Astrocyte of the cerebellum (primary cell): ENCODE results near the gene PLPPR3.

Source experiments
- DNase-seq: peaks from one replicate; pipeline ENCODE4 v3.0.0-alpha.2; 2011; ENCODE audit warnings: low read depth
- H3K4me3 ChIP-seq: 2 replicates; pipeline ENCODE4 v1.5.1; 2011; ENCODE audit warnings: mild to moderate bottlenecking, low read depth, low read length, moderate library complexity
- in situ Hi-C: cut with HindIII; loops from 2 replicates; pipeline ENCODE4 v1.10.0; 2017; ENCODE audit warnings: low sequenced_read_pairs
- TF ChIP-seq, protein P1 (sequence below): IDR thresholded peaks from 2 replicates; pipeline ENCODE4 v1.5.1; 2012; ENCODE audit warnings: low read length, low read depth, moderate library complexity, mild to moderate bottlenecking; ENCODE audit errors: missing control alignments

PLPPR3 gene

DNA sequence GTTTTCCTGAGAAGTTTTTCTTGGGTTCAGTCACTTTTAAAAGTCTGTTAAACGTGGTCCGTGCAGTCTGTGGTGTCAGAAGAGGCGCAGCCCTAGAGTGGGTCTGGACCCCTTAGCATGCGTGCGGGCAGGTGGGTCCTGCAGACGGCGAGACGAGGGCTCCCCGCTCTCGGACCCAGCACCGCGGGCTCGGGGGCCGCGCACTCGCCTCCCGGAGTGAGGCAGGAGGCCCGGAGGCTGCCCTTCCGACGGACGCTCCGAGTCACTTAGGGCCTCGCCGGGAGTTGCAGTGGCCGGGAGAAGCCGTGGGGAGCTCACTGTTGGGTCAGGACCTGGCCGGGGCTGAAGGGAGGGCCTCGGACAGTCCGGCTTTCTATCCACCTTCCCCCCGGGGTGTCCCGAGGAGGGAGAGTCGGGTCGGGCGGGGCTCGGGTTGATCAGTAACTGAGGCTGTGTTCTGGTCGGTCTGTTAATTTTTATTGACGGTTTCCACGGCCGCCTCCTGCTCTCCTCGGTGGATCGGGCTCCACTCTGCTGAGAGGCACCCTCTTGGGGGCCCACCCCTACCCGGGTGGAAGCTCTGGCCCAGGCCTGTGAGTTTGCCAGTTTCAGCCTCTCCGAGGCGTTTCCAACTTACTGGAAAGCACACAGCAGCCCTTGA is 23.2 kb downstream of the PLPPR3 start:
- TF ChIP-seq, protein P1, sequence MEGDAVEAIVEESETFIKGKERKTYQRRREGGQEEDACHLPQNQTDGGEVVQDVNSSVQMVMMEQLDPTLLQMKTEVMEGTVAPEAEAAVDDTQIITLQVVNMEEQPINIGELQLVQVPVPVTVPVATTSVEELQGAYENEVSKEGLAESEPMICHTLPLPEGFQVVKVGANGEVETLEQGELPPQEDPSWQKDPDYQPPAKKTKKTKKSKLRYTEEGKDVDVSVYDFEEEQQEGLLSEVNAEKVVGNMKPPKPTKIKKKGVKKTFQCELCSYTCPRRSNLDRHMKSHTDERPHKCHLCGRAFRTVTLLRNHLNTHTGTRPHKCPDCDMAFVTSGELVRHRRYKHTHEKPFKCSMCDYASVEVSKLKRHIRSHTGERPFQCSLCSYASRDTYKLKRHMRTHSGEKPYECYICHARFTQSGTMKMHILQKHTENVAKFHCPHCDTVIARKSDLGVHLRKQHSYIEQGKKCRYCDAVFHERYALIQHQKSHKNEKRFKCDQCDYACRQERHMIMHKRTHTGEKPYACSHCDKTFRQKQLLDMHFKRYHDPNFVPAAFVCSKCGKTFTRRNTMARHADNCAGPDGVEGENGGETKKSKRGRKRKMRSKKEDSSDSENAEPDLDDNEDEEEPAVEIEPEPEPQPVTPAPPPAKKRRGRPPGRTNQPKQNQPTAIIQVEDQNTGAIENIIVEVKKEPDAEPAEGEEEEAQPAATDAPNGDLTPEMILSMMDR: no peak
- H3K4me3 ChIP-seq: peak overlapping the region; percentile 73
- DNase-seq: no peak
- in situ Hi-C loops: no loop called here

DNA sequence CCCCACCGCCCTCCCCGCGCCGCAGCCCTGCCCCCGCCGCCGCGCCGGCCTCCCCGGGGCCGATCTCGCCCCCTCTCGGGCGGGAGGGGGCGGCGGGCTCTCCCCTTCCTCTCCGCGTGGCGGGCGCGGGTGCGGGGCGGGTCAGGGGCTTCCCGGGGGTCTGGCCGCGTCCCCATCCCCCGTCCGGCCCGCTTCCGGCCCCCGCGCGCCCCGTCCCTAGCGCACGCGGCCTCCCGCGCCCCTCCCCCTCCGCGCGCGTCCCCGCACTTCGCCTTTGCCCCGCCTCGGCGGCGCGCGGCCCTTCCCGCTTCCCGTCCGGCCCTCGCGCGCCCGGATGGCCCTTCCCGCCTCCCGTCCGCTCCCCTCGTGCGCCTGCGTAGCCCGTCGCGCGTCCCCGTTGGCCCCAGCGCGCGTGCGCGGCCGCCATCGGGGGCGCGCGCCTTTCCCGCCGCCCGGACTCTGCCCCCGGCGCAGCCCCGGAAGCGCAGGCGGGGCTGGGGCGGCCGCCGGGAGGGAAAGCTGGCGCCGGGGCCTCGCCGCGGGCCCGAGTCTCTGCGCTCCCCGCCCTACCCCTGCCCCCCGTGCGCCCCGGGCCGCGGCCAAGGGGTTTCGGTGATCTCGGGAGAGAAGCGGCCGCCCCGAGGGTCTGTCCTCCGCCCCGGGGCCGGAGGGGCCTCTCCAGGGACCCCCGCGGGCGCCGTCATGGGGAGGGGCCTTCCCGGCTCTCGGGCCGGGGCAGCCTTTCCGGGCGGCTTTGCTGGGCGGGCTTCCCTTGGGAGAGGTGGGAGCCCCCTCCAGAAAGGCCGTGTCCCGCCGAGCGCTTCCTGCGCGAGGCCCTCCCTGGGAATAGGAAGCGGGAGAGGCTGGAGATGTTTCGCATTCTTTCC is 24.0 kb downstream of the PLPPR3 start:
- in situ Hi-C loops: no loop called here
- H3K4me3 ChIP-seq: peak overlapping the region; percentile 73
- peak; percentile 68 for DNase-seq
- TF ChIP-seq, protein P1: no peak

DNA sequence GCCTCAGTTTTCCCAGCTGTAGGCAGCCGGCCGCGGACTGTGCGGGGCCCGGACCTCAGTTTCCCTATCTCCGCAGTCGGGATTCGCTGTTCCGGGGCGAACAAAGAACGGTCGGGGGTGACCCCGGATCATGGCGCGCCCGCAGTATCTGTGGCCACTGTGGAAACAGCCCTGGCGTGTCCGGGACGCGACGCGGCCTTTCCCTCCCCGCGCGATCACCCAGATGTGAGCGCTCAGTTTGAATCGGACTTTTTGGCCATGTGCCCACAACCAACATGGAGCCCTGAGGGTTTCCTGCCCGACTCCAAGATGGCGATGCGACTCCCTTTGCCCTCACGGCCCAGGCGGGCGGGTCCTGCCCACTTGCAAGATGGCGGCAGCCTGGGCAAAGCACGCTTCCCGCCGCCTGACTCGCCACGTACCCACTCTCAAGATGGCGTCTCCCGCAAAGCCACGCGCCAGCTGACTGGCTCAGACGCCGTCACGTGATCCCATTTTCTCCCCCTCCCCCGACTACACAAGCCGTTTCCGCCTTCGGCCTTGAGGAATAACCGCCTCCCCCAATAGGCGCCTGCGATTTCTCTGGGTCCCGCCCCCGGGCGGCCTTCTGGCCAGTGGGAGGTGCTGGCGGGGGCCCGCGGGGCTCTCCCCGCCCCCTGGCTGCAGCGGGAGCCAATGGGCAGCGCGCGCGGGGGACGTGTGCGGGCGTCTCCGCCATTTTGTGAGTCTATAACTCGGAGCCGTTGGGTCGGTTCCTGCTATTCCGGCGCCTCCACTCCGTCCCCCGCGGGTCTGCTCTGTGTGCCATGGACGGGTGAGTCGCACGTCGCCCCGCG is 24.8 kb downstream of the PLPPR3 start, which contains the start of gene PTBP1:
Gene PTBP1 (plus strand): TSS at position 761 of the 836 bp plus-strand sequence. CDS start 46 bp downstream, at position 807.
- TF ChIP-seq, protein P1: no peak
- in situ Hi-C loops: no loop called here
- peak within 1 kb of the TSS; percentile 73 for H3K4me3 ChIP-seq
- peak; percentile 100 for DNase-seq

DNA sequence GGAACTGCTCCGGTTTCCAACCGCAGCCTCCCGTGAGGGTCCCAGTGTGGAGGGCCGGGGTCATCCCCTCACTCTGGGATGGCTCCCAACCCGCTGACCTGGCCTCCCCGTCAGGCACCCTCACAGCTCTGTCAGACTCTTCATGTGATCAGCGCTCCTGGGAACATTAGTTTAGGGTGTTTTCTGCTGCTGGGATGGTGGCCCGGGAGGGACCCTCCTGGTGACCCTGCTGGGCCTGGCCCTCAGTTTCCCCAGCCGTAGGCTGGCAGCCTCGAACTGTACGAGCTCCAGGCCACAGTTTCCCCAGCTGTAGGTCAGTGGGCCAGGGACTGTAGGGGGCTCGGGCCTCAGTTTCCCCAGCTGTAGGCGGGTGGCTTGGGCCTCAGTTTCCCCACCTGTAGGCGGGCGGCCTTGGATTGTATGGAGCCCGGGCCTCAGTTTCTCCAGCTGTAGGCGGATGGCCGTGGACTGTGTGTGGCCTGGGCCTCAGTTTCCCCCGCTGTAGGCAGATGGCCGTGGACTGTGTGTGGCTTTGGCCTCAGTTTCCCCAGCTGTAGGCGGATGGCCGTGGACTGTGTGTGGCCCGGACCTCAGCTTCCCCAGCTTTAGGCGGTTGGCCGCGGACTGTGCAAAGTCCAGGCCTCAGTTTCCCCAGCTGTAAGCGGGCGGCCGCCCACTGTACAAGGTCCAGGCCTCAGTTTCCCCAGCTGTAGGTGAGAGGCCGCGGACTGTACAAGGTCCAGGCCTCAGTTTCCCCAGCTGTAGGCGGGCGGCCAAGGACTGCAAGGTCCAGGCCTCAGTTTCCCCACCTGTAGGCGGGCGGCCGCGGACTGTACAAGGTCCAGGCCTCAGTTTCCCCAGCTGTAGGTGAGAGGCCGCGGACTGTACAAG is 25.8 kb downstream of the PLPPR3 start:
- no peak for DNase-seq
- in situ Hi-C loops: no loop called here
- TF ChIP-seq, protein P1: no peak
- peak overlapping the region; percentile 51 for H3K4me3 ChIP-seq

DNA sequence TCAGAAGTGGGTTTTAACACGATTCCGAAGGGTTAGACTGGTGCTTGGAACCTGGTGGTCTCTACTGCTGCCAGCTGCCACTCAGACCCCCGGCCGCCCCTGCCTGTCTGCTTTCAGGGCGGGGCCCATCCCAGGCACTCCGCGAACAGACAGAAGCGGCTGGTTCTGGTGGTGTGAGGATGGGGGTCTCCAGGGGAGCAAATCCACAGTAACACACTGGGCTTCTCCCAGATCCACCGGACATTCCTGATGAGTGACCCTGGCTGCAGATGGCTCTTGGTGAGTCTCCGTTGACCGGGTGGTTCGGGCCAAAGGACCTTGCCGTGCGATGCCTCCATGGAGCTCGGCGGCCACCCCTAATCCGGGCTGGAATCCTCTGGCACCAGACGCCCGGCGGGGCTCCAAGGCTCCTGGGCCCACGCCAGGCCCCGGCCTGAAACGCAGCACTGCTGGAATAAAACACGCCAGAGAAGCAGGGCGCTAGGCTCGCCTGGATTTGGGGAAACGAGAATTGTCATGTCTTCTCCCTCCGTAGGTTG is 26.6 kb downstream of the PLPPR3 start:
- no peak overlapping the region for H3K4me3 ChIP-seq
- no peak for DNase-seq
- in situ Hi-C loops: no loop called here
- TF ChIP-seq, protein P1: no peak
